Stomach (tissue), 4 donors: ENCODE results near the gene PRSS21.

Experiments
- POLR2A ChIP-seq, 4 donors: fragments of 450-650 bp; IDR thresholded peaks; one replicate each; pipeline ENCODE4 v1.6.1; 2016; ENCODE audit warnings: antibody characterized with exemption in 4 of 4, control low read depth in 2 of 4, mild to moderate bottlenecking in 1 of 4, moderate library complexity in 1 of 4
- TF ChIP-seq, protein P1 (sequence below), 7 experiments: fragments of 450-650 bp in 4 of 7; fragments of 200-600 bp in 3 of 7; sonication (generic) in 3 of 7; IDR thresholded peaks; one replicate each; pipeline ENCODE4 v1.5.1; 2016 to 2019; ENCODE audit warnings: antibody characterized with exemption in 7 of 7, control low read depth in 2 of 7, mild to moderate bottlenecking in 1 of 7

DNA sequence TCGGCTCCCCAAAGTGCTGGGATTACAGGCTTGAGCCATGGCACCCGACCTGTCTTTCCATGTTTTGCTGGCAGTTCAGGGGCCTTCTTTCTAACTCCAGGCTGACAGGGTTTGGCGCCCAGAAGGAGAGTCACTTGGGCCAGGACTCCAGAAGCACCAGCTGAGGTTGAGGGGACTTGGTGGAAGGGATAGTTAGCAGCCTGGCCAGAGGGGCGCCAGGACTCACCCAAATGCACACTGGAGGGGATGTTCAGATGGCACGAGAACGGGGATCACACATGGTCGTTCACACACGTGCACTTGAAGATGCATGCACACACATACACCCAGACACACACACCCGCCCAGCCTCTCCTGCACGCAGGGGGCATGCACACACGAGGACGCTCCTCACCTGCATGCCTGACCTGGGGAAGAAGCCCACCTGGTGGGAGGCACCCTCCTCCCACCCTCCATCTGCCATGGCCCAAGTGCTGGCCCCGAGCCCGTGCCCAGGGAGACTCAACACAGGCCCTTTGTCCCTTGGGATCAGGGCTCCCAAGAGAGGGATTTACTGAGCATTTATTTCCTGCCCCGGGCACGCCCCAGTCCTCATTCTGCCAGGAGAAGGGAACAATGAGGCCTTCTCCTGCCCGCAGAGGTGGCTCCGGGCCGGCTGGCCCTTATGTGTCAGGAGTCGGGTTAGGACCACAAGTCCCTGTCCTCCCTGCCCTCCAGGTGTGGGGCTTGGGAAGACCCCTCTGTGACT, 2.3 kb upstream of the PRSS21 start:
- TF ChIP-seq, protein P1, sequence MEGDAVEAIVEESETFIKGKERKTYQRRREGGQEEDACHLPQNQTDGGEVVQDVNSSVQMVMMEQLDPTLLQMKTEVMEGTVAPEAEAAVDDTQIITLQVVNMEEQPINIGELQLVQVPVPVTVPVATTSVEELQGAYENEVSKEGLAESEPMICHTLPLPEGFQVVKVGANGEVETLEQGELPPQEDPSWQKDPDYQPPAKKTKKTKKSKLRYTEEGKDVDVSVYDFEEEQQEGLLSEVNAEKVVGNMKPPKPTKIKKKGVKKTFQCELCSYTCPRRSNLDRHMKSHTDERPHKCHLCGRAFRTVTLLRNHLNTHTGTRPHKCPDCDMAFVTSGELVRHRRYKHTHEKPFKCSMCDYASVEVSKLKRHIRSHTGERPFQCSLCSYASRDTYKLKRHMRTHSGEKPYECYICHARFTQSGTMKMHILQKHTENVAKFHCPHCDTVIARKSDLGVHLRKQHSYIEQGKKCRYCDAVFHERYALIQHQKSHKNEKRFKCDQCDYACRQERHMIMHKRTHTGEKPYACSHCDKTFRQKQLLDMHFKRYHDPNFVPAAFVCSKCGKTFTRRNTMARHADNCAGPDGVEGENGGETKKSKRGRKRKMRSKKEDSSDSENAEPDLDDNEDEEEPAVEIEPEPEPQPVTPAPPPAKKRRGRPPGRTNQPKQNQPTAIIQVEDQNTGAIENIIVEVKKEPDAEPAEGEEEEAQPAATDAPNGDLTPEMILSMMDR (IDR thresholded peaks at IDR 0.05) = no peak
- no peak for TF ChIP-seq POLR2A (IDR thresholded peaks at IDR 0.05)
